GM23338 (cell line): Measurements from ENCODE around the gene MAG.

Experiments
- POLR2AphosphoS5 ChIP-seq: IDR thresholded peaks from 2 replicates; pipeline ENCODE4 v1.6.1; 2016; ENCODE audit warnings: antibody characterized with exemption, low read depth
- TF ChIP-seq, protein P1 (sequence below), 2 experiments: fragments of 200-600 bp in 1 of 2; sonication (generic) in 1 of 2; conservative IDR thresholded peaks; 2 replicates each; pipeline versions ENCODE4 v1.5.1 to v1.6.1; 2016 to 2017; ENCODE audit warnings: antibody characterized with exemption in 2 of 2, low read depth in 2 of 2, mild to moderate bottlenecking in 2 of 2, moderate library complexity in 1 of 2

GRCh38 chr19:35310811-35311465, 19.0 kb downstream of the MAG start:
- no peak for TF ChIP-seq POLR2AphosphoS5
- TF ChIP-seq, protein P1, sequence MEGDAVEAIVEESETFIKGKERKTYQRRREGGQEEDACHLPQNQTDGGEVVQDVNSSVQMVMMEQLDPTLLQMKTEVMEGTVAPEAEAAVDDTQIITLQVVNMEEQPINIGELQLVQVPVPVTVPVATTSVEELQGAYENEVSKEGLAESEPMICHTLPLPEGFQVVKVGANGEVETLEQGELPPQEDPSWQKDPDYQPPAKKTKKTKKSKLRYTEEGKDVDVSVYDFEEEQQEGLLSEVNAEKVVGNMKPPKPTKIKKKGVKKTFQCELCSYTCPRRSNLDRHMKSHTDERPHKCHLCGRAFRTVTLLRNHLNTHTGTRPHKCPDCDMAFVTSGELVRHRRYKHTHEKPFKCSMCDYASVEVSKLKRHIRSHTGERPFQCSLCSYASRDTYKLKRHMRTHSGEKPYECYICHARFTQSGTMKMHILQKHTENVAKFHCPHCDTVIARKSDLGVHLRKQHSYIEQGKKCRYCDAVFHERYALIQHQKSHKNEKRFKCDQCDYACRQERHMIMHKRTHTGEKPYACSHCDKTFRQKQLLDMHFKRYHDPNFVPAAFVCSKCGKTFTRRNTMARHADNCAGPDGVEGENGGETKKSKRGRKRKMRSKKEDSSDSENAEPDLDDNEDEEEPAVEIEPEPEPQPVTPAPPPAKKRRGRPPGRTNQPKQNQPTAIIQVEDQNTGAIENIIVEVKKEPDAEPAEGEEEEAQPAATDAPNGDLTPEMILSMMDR (conservative IDR thresholded peaks at IDR 0.05; ENCODE audit: low read depth in 2 of 2), result no peak
